Colonic mucosa (tissue), 4 donors: ENCODE data around the gene PCDHGB4. TPM values are rescaled to one million over a fixed set of nuclear protein-coding genes. Genes with fewer than 3 reads are reported as not detected.
A peak's percentile ranks its signal among the peaks of the same experiment; 100 is the strongest.
"Not testable (repeated sequence)": the region's sequence is repeated elsewhere in the genome, so short reads cannot be mapped to it uniquely, and the experiment has no call there.

Experiments used
- DNase-seq: peaks from one replicate; pipeline ENCODE4 v3.0.0-alpha.2; 2020
- H3K27ac ChIP-seq: fragments of 200-600 bp; one replicate; pipeline ENCODE4 v1.8.0; 2021
- H3K27me3 ChIP-seq: fragments of 200-600 bp; one replicate; pipeline ENCODE4 v1.8.0; 2021
- H3K36me3 ChIP-seq: fragments of 200-600 bp; one replicate; pipeline ENCODE4 v1.8.0; 2021
- H3K4me1 ChIP-seq: fragments of 200-600 bp; one replicate; pipeline ENCODE4 v1.8.0; 2021; ENCODE audit warnings: mild to moderate bottlenecking
- H3K4me3 ChIP-seq: fragments of 200-600 bp; one replicate; pipeline ENCODE4 v1.8.0; 2021
- H3K9ac ChIP-seq, 2 donors: one replicate each; pipeline ENCODE4 v1.7.0; 2013; ENCODE audit warnings: control low read depth in 2 of 2, low read depth in 2 of 2, low read length in 2 of 2
- H3K9me3 ChIP-seq: fragments of 200-600 bp; one replicate; pipeline ENCODE4 v1.8.0; 2021
- intact Hi-C: fragments of 100-400 bp; cut with DNase I; formaldehyde crosslinking; loops from one replicate; pipeline ENCODE4 v1.14.1; 2022
- total RNA-seq, 2 donors: library from RNA; stranded (reverse); fragmentation: NEBNext Ultra II Directional in 1 of 2; extraction: Animal tissue kit (Norgen Biotek cat#: 25700) in 1 of 2; gene quantifications; one replicate each; pipeline ENCODE4 v1.2.1, GENCODE V29; 2021
- TF ChIP-seq, protein P1 (sequence below): fragments of 200-600 bp; IDR thresholded peaks from one replicate; pipeline ENCODE4 v1.8.0; 2022; ENCODE audit warnings: antibody characterized with exemption, mild to moderate bottlenecking
- donor health status: healthy.
- donor health status: DM: no; HTN: no; CAD: no.
- donor health status: DM: no; HTN: no; CAD: no.

The PCDHGB4 gene
- total RNA-seq, 2 donors from 2014 or later = 0.69 to 0.96 TPM

DNA sequence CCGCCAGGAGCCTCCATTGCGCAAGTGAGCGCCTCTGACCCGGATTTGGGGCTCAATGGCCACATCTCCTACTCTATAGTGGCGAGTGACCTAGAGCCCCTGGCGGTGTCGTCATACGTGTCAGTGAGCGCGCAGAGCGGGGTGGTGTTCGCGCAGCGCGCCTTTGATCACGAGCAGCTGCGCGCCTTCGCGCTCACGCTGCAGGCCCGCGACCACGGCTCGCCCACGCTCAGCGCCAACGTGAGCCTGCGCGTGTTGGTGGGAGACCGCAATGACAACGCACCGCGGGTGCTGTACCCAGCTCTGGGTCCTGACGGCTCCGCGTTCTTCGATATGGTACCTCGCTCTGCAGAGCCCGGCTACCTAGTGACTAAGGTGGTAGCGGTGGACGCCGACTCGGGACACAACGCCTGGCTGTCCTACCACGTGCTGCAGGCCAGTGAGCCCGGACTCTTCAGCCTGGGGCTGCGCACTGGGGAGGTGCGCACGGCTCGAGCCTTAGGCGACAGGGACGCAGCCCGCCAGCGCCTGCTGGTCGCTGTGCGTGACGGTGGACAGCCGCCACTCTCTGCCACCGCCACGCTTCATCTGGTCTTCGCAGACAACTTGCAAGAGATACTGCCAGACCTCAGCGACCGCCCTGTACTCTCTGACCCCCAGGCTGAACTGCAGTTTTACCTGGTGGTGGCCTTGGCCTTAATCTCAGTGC is 22.3 kb downstream of the PCDHGB4 start:
- intact Hi-C loops = loop anchor here (10.0 kb wide), 2 partner anchors 115 to 155 kb away; no protein-coding TSS in a partner anchor
- Histone ChIP-seq H3K9ac (no peak overlapping the region), H3K4me3 (no peak overlapping the region), H3K27ac (no peak overlapping the region), H3K36me3 (no peaks in the 10 kb centered on the region), H3K27me3 (no peaks in the 10 kb centered on the region), H3K9me3 (peaks cover 9% of the 10 kb centered on the region), H3K4me1 (no peaks in the 10 kb centered on the region)
- no peak for DNase-seq
- TF ChIP-seq, protein P1, sequence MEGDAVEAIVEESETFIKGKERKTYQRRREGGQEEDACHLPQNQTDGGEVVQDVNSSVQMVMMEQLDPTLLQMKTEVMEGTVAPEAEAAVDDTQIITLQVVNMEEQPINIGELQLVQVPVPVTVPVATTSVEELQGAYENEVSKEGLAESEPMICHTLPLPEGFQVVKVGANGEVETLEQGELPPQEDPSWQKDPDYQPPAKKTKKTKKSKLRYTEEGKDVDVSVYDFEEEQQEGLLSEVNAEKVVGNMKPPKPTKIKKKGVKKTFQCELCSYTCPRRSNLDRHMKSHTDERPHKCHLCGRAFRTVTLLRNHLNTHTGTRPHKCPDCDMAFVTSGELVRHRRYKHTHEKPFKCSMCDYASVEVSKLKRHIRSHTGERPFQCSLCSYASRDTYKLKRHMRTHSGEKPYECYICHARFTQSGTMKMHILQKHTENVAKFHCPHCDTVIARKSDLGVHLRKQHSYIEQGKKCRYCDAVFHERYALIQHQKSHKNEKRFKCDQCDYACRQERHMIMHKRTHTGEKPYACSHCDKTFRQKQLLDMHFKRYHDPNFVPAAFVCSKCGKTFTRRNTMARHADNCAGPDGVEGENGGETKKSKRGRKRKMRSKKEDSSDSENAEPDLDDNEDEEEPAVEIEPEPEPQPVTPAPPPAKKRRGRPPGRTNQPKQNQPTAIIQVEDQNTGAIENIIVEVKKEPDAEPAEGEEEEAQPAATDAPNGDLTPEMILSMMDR = no peak

DNA sequence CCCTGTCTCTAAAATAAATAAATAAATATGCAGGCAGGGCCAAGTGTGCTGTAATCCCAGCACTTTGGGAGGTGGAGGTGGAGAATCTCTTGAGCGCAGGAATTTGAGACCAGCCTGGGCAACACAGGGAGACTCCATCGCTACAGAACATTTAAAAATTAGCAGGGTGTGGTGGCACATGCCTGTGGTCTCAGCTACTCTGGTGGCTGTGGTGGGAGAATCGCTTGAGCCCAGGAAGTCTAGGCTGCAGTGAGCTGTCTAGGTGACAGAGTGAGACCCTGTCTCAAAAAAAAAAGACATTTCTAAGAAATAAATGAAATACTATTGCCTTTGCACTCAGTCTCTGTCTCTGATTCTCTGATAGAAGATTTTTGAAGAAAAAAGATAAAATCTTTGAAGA is 24.1 kb downstream of the PCDHGB4 start:
- Histone ChIP-seq H3K9me3 (peaks cover 9% of the 10 kb centered on the region), H3K4me1 (no peaks in the 10 kb centered on the region), H3K36me3 (no peaks in the 10 kb centered on the region), H3K27me3 (no peaks in the 10 kb centered on the region), H3K9ac (no peak overlapping the region), H3K27ac (no peak overlapping the region), H3K4me3 (no peak overlapping the region)
- intact Hi-C loops = loop anchor here (10.0 kb wide), 2 partner anchors 113 to 153 kb away; no protein-coding TSS in a partner anchor
- no peak for DNase-seq
- TF ChIP-seq, protein P1 = no peak

GRCh38 chr5:141412854-141413539 is 25.5 kb downstream of the PCDHGB4 start, which contains the start of gene PCDHGA10:
Gene PCDHGA10, plus strand, starts transcription at chr5:141412987. Its CDS starts 189 bp downstream, at chr5:141413176.
- H3K27ac ChIP-seq = no peak within 1 kb of the TSS
- no peaks in the 10 kb centered on the region for H3K36me3 ChIP-seq
- DNase-seq = peak; percentile 67
- H3K4me3 ChIP-seq = peak within 1 kb of the TSS; percentile 28
- intact Hi-C loops = loop anchor here (10.0 kb wide), 2 partner anchors 112 to 152 kb away; no protein-coding TSS in a partner anchor
- no peaks in the 10 kb centered on the region for H3K4me1 ChIP-seq
- peak within 1 kb of the TSS in 1 of 2 donors; percentile 26 for H3K9ac ChIP-seq
- TF ChIP-seq, protein P1 = peak; percentile 26
- H3K9me3 ChIP-seq = peaks cover 9% of the 10 kb centered on the region
- no peaks in the 10 kb centered on the region for H3K27me3 ChIP-seq

DNA sequence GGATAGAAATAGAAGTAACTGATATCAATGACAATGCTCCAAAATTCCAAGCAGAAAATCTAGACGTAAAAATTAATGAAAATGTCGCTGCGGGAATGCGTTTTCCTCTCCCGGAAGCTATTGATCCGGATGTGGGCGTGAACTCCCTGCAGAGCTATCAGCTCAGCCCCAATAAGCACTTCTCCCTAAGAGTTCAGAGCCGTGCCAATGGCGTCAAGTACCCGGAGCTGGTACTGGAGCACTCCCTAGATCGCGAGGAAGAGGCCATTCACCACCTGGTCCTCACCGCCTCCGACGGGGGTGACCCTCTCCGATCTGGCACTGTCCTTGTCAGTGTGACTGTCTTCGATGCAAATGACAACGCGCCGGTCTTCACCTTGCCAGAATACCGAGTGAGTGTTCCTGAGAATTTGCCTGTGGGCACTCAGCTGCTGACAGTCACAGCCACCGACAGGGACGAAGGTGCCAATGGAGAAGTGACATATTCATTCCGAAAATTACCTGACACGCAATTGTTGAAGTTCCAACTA is 26.1 kb downstream of the PCDHGB4 start:
- Histone ChIP-seq H3K27me3 (no peaks in the 10 kb centered on the region), H3K4me1 (no peaks in the 10 kb centered on the region), H3K36me3 (no peaks in the 10 kb centered on the region), H3K4me3 (peak overlapping the region; percentile 28), H3K9me3 (peaks cover 9% of the 10 kb centered on the region), H3K9ac (peak overlapping the region in 1 of 2 donors; percentile 26), H3K27ac (no peak overlapping the region)
- TF ChIP-seq, protein P1 = no peak
- no peak for DNase-seq
- intact Hi-C loops = loop anchor here (10.0 kb wide), 2 partner anchors 111 to 151 kb away; no protein-coding TSS in a partner anchor

GRCh38 chr5:141414548-141415274 is 27.2 kb downstream of the PCDHGB4 start:
- intact Hi-C loops = loop anchor here (10.0 kb wide), 2 partner anchors 110 to 150 kb away; no protein-coding TSS in a partner anchor
- not testable (repeated sequence) for DNase-seq

DNA sequence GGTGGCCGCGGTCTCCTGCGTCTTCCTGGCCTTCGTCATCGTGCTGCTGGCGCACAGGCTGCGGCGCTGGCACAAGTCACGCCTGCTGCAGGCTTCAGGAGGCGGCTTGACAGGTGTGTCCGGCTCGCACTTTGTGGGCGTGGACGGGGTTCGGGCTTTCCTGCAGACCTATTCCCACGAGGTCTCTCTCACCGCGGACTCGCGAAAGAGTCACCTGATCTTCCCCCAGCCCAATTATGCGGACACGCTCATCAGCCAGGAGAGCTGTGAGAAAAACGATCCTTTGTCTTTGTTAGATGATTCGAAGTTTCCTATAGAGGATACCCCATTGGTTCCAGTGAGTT is 27.7 kb downstream of the PCDHGB4 start:
- not testable (repeated sequence) for H3K9me3 ChIP-seq, H3K9ac ChIP-seq, DNase-seq, H3K36me3 ChIP-seq, H3K27ac ChIP-seq, H3K4me1 ChIP-seq, H3K4me3 ChIP-seq, H3K27me3 ChIP-seq
- intact Hi-C loops = loop anchor here (10.0 kb wide), 2 partner anchors 110 to 150 kb away; no protein-coding TSS in a partner anchor

More at GRCh38 chr5:141414548-141415274, 27.2 kb downstream of the PCDHGB4 start:
- H3K27me3 ChIP-seq, H3K4me1 ChIP-seq, H3K9ac ChIP-seq, H3K36me3 ChIP-seq, H3K27ac ChIP-seq, H3K4me3 ChIP-seq: not testable (repeated sequence)
- peaks cover 11% of the 10 kb centered on the region for H3K9me3 ChIP-seq
